GM21528 (cell line): ENCODE data around the gene USP8.
A peak's percentile ranks its signal among the peaks of the same experiment; 100 is the strongest.
"Not testable (repeated sequence)": the region's sequence is repeated elsewhere in the genome, so short reads cannot be mapped to it uniquely, and the experiment has no call there.

Experiments
- ATAC-seq: cut with Tn5 transposase; IDR thresholded peaks from one replicate; pipeline ENCODE4 v1.9.1; 2021; ENCODE audit warnings: mild to moderate bottlenecking, moderate library complexity; ENCODE audit not compliant: unreplicated experiment, low FRiP score

USP8 gene

GRCh38 chr15:50438251-50438650, 14.0 kb downstream of the USP8 start:
- ATAC-seq, result no peak

- no peak for ATAC-seq
Measured at GRCh38 chr15:50440932-50441331, 16.7 kb downstream of the USP8 start.

GRCh38 chr15:50452927-50453326, 28.7 kb downstream of the USP8 start:
- no peak for ATAC-seq

- no peak for ATAC-seq
Measured at GRCh38 chr15:50458348-50459112, 34.3 kb downstream of the USP8 start.

GRCh38 chr15:50463423-50464358, 39.5 kb downstream of the USP8 start:
- ATAC-seq, result no peak

GRCh38 chr15:50471072-50471471, 46.9 kb downstream of the USP8 start:
- ATAC-seq, result no peak

GRCh38 chr15:50476143-50476542, 51.9 kb downstream of the USP8 start:
- ATAC-seq, result no peak

GRCh38 chr15:50484781-50485180, 60.6 kb downstream of the USP8 start:
- ATAC-seq, result peak; percentile 73

- ATAC-seq, result peak; percentile 32
Measured at GRCh38 chr15:50485389-50485788, 61.2 kb downstream of the USP8 start.

- no peak for ATAC-seq
Measured at GRCh38 chr15:50487287-50487686, 63.1 kb downstream of the USP8 start.

GRCh38 chr15:50493625-50494024, 69.4 kb downstream of the USP8 start:
- ATAC-seq, result no peak

GRCh38 chr15:50494547-50494946, 70.3 kb downstream of the USP8 start:
- not testable (repeated sequence) for ATAC-seq

GRCh38 chr15:50496692-50497091, 72.5 kb downstream of the USP8 start:
- ATAC-seq, result no peak

GRCh38 chr15:50500352-50500751, 76.1 kb downstream of the USP8 start:
- ATAC-seq, result no peak

- no peak for ATAC-seq
Measured at GRCh38 chr15:50501815-50502214, 77.6 kb downstream of the USP8 start.

- ATAC-seq, result no peak
Measured at GRCh38 chr15:50503144-50503543, 78.9 kb downstream of the USP8 start.

GRCh38 chr15:50505656-50506055, 81.5 kb downstream of the USP8 start:
- not testable (repeated sequence) for ATAC-seq

- ATAC-seq, result no peak
Measured at GRCh38 chr15:50506121-50506520, 81.9 kb downstream of the USP8 start.

- no peak for ATAC-seq
Measured at GRCh38 chr15:50513001-50513400, 88.8 kb downstream of the USP8 start.

- ATAC-seq, result no peak
Measured at GRCh38 chr15:50519740-50520425, 95.7 kb downstream of the USP8 start.

- no peak for ATAC-seq
Measured at GRCh38 chr15:50523851-50524251, 99.6 kb downstream of the USP8 start.
